ENCODE data around the gene MIB2.

Gene MIB2

DNA sequence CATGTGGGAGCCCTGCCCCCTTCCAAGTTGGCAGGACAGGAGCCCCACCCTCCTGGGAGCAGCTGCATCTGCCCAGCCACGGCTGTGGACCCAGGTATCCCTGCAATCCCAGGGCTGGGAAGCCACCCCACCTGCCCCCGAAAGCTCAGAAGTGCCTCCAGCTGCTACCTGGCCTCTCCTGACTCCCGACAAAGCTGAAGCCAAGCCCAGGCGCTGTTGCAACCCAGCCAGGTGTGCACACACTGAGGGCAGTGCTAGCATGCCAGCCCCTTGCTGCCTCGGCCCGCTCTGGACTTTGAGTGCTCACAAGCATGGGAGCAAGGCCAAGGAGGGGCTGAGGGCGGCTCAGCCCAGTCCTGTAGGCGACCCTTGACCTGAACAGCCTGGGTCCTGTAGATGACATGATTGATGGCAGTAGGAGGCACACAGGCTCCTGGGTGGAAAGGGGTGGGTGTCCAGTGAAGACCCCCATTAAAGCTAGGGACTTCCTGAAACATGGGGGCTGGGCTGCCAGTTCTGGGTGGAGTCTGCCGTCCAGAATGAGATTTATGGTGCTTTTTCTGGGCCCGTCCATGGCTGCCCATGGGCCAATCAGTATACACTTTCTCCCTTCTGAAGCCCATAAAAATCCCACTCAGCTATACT, 37.8 kb upstream of the MIB2 start:
- no peak overlapping the region for H3K4me3 ChIP-seq (ENCODE audit: low read depth, low read length)
- DNase-seq (ENCODE audit: low read depth), result no peak
- TF ChIP-seq, protein P1, sequence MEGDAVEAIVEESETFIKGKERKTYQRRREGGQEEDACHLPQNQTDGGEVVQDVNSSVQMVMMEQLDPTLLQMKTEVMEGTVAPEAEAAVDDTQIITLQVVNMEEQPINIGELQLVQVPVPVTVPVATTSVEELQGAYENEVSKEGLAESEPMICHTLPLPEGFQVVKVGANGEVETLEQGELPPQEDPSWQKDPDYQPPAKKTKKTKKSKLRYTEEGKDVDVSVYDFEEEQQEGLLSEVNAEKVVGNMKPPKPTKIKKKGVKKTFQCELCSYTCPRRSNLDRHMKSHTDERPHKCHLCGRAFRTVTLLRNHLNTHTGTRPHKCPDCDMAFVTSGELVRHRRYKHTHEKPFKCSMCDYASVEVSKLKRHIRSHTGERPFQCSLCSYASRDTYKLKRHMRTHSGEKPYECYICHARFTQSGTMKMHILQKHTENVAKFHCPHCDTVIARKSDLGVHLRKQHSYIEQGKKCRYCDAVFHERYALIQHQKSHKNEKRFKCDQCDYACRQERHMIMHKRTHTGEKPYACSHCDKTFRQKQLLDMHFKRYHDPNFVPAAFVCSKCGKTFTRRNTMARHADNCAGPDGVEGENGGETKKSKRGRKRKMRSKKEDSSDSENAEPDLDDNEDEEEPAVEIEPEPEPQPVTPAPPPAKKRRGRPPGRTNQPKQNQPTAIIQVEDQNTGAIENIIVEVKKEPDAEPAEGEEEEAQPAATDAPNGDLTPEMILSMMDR (IDR thresholded peaks at IDR 0.05; ENCODE audit: control insufficient read depth, extremely low read depth, insufficient read depth), result no peak

DNA sequence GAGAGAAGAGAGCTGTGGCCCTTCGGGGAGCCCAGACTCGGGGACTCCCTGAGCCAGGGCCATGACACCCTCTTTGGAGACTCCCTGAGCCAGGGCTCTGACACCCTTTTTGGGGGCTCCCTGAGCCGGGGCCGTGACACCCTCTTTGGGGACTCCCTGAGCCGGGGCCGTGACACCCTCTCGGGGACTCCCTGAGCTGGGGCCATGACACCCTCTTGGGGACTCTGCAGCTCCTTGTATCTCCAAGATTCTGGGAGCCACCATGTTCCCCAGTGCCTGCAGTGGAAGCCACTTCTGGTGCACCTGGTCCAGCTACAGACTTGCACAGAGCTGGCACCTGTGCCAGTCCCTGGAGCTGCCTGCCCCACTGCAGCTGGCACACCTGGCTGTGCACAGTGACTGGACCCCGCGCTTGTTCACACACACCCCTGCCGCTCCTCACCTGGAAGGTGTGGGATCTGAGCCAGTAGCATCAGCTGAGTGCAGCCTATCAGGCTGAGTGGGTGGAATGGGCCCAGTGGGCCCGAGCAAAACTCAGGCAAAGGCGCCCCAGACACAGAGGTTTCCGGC, 36.8 kb upstream of the MIB2 start:
- H3K4me3 ChIP-seq (ENCODE audit: low read depth, low read length), result no peak overlapping the region
- no peak for DNase-seq (ENCODE audit: low read depth)
- TF ChIP-seq, protein P1 (IDR thresholded peaks at IDR 0.05; ENCODE audit: control insufficient read depth, extremely low read depth, insufficient read depth), result no peak

DNA sequence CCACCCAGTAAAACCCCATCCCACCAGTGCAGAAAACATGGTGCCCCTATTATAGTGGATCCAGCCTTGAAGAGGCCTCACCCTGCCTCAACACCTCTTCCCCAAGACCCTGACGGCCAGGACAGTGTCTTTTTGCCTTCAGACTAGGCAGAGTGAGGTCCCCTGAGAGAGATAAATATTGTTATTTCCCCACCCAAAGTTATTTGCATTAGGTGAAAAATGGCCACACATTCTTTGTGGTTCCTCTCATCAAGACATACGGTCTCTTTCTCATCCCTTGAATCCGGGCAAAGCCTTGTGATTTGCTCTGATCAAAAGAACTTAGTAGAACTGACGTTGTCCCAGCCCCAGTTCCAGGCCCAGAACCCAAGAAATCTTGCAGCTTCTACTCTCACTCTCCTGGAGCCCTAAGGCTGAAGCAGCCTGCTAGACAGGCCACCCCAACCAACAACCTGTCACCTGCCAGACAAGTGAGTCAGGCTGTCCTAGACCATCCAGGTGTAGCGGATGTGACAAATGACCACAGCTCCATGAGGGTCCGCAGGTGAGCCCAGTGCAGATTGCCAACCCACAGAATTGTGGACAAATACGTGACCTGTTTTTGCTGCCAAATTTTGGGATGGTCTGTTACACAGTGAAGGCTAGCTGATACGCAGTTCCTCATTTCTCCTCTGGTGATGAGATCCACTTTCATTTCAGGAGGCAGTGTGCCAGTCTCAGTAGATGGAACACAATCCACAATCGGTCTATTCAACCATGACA, 32.5 kb upstream of the MIB2 start:
- no peak overlapping the region for H3K4me3 ChIP-seq (ENCODE audit: low read depth, low read length)
- TF ChIP-seq, protein P1 (IDR thresholded peaks at IDR 0.05; ENCODE audit: control insufficient read depth, extremely low read depth, insufficient read depth), result no peak
- DNase-seq (ENCODE audit: low read depth), result no peak

DNA sequence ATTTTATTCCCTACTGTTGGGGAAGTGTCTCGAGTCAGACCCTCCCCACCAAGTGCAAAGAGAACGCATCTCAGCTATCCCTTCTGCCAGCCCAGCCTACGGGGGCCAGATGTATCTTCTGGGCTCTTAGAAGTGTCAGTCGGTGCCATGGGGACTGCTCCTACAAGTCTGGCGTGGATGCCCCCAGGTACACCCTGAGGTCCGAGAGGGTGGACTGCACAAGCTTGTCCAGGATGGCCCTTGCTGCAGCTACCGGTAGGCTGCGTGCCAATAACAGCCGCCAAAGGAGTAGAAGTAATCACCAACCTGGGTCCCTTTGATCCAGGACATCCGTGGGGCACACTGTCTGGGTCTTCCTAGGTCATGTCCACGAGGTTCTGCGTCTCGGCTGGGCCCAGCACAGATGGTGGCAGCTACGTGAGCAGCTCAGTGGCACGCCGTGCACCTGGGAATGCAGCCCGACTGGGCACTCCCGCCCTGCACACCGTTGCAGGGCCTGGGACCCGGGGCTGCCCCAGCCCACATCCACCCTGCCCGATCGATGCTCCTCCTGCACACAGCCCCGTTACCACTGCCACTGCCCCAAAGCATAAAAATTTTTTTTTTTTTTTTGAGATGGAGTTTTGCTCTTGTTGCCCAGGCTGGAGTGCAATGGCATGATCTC, 31.8 kb upstream of the MIB2 start:
- TF ChIP-seq, protein P1 (IDR thresholded peaks at IDR 0.05; ENCODE audit: control insufficient read depth, extremely low read depth, insufficient read depth), result no peak
- H3K4me3 ChIP-seq (ENCODE audit: low read depth, low read length), result no peak overlapping the region
- no peak for DNase-seq (ENCODE audit: low read depth)

DNA sequence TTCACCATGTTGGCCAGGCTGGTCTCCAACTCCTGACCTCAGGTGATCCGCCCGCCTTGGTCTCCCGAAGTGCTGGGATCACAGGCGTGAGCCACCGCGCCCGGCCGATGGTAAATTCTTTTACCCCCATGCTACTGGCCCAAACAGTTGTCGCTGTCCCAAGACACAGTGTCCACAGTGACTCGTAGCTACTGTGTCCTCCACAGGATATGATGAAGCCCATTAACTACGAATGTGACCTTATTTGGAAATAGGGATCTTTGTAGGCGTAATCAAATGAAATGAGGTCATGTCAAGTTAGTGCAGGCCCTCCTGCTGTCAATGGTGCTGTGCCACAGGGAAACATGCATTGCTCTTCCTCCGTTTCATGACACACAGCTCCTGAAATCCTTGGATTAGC, 23.8 kb upstream of the MIB2 start:
- TF ChIP-seq, protein P1 (IDR thresholded peaks at IDR 0.05; ENCODE audit: control insufficient read depth, extremely low read depth, insufficient read depth), result no peak
- no peak overlapping the region for H3K4me3 ChIP-seq (ENCODE audit: low read depth, low read length)
- no peak for DNase-seq (ENCODE audit: low read depth)

DNA sequence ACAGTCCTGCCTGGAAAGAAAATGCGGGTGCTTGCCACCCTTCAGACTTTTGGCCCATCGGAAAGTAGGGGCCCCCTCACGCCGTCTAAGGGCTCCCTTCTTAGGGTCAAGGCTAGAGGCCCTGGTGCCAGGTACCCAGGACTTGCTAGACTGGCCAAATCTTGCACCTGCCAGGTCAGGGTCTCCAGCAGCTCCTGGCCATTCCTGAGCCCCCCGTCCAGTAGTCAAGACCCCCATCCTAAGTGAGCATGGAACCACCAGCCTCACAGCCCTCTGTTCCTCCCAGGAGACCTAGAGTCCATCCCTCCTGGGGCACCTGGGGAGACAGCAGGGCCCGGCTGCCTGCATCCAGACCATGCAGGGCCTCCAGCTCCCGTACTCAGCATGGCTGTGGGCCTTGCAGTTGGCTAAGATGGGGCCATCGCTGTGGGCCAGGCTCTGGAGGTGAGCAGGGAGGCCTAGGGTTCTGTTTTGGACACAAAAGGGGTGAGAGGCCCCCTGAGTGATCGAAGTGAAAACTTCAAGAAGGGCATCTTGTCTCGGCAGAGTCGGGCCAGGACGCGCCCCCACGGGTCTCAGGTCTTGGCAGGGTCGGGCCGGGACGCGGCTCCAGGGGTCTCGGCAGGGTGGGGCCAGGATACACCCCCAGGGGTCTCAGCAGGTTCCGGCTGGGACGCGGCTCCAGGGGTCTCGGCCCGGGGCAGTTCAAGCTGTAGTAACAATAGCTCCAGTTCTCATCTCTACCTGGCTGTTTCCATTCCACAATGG, 21.3 kb upstream of the MIB2 start:
- no peak overlapping the region for H3K4me3 ChIP-seq (ENCODE audit: low read depth, low read length)
- TF ChIP-seq, protein P1 (IDR thresholded peaks at IDR 0.05; ENCODE audit: control insufficient read depth, extremely low read depth, insufficient read depth), result no peak
- DNase-seq (ENCODE audit: low read depth), result no peak
